ENCODE results near the gene RCAN2.

DNA sequence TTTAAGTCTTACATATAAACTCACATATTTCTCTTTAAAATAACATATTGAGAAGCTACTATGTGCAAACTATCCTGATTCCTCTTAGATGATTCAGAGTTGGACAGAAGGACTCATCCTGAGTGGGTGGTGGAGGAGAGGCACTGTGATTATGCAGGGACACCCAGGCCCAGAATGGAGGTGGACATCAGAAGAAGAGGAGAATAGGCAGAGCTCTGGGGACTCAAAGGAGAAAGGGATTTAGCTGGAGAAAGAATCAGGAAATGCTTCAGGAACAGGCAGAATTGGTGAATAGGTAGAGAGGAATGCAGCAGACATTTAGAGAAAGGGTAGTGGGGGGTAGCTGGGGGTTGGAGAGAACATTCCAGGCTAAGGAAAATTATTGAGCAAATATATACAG is 17.4 kb downstream of the RCAN2 start:
- TF ChIP-seq EZH2 (IDR thresholded peaks at IDR 0.05; ENCODE audit: borderline replicate concordance, insufficient read depth, low read length, poor library complexity, severe bottlenecking) (no peak), MXI1 (conservative IDR thresholded peaks at IDR 0.05; ENCODE audit: poor library complexity, severe bottlenecking) (no peak), SMC3 (conservative IDR thresholded peaks at IDR 0.05; ENCODE audit: poor library complexity) (no peak), EP300 (conservative IDR thresholded peaks at IDR 0.05; ENCODE audit: poor library complexity, severe bottlenecking) (no peak), POLR2AphosphoS5 (IDR thresholded peaks at IDR 0.05) (no peak), TAF1 (IDR thresholded peaks at IDR 0.05; ENCODE audit: low read depth) (no peak), RAD21 (conservative IDR thresholded peaks at IDR 0.05) (no peak)
- TF ChIP-seq, protein P1, sequence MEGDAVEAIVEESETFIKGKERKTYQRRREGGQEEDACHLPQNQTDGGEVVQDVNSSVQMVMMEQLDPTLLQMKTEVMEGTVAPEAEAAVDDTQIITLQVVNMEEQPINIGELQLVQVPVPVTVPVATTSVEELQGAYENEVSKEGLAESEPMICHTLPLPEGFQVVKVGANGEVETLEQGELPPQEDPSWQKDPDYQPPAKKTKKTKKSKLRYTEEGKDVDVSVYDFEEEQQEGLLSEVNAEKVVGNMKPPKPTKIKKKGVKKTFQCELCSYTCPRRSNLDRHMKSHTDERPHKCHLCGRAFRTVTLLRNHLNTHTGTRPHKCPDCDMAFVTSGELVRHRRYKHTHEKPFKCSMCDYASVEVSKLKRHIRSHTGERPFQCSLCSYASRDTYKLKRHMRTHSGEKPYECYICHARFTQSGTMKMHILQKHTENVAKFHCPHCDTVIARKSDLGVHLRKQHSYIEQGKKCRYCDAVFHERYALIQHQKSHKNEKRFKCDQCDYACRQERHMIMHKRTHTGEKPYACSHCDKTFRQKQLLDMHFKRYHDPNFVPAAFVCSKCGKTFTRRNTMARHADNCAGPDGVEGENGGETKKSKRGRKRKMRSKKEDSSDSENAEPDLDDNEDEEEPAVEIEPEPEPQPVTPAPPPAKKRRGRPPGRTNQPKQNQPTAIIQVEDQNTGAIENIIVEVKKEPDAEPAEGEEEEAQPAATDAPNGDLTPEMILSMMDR (IDR thresholded peaks at IDR 0.05; ENCODE audit: poor library complexity, severe bottlenecking) = no peak
- TF ChIP-seq, protein P2, sequence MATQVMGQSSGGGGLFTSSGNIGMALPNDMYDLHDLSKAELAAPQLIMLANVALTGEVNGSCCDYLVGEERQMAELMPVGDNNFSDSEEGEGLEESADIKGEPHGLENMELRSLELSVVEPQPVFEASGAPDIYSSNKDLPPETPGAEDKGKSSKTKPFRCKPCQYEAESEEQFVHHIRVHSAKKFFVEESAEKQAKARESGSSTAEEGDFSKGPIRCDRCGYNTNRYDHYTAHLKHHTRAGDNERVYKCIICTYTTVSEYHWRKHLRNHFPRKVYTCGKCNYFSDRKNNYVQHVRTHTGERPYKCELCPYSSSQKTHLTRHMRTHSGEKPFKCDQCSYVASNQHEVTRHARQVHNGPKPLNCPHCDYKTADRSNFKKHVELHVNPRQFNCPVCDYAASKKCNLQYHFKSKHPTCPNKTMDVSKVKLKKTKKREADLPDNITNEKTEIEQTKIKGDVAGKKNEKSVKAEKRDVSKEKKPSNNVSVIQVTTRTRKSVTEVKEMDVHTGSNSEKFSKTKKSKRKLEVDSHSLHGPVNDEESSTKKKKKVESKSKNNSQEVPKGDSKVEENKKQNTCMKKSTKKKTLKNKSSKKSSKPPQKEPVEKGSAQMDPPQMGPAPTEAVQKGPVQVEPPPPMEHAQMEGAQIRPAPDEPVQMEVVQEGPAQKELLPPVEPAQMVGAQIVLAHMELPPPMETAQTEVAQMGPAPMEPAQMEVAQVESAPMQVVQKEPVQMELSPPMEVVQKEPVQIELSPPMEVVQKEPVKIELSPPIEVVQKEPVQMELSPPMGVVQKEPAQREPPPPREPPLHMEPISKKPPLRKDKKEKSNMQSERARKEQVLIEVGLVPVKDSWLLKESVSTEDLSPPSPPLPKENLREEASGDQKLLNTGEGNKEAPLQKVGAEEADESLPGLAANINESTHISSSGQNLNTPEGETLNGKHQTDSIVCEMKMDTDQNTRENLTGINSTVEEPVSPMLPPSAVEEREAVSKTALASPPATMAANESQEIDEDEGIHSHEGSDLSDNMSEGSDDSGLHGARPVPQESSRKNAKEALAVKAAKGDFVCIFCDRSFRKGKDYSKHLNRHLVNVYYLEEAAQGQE (IDR thresholded peaks at IDR 0.05; ENCODE audit: borderline replicate concordance) = no peak
